Liver (tissue), 3 donors: ENCODE measurements around the gene DYRK4.

Source experiments
- SP1 ChIP-seq: IDR thresholded peaks from 2 replicates; pipeline ENCODE4 v1.6.1; 2018; ENCODE audit warnings: antibody characterized with exemption, mild to moderate bottlenecking
- TAF1 ChIP-seq: conservative IDR thresholded peaks from 2 replicates; pipeline ENCODE4 v1.6.1; 2016; ENCODE audit warnings: antibody characterized with exemption, mild to moderate bottlenecking
- TF ChIP-seq, protein P1 (sequence below): fragments of 150-350 bp; IDR thresholded peaks from 2 replicates; pipeline ENCODE4 v1.5.1; 2017; ENCODE audit warnings: improper control_type of control experiment, low read depth, low read length; ENCODE audit not compliant: missing input control
- donor health status: healthy.
- donor health status: healthy.

DNA sequence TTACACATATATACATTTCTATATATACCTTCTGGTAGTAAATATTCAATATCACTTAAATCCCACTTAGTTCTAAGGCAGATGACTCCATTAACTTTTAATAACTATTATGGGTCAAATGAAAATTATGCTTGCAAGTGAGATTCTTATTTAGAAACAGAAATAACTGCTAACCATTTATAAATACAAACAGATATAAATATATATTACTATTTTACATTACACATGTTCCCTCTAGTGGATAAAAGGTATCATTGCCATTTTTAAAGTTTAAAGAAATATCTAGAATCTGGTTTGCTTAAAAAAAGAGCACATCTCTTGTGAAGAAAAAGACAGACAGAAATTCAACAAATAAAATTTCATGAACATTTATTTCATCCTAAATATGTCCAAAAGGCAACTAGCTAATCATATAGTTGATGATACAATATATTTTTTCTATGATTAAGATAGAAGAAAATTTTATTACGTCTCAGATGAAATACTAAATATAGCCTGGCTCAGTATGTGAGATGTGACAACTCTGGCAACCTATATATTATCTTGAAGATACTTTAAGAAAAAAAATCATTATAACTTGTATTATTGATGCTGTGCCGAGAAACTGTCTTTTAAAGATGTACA lies 35.0 kb upstream of the DYRK4 start:
- no peak for TF ChIP-seq SP1
- no peak for TF ChIP-seq TAF1
- TF ChIP-seq, protein P1, sequence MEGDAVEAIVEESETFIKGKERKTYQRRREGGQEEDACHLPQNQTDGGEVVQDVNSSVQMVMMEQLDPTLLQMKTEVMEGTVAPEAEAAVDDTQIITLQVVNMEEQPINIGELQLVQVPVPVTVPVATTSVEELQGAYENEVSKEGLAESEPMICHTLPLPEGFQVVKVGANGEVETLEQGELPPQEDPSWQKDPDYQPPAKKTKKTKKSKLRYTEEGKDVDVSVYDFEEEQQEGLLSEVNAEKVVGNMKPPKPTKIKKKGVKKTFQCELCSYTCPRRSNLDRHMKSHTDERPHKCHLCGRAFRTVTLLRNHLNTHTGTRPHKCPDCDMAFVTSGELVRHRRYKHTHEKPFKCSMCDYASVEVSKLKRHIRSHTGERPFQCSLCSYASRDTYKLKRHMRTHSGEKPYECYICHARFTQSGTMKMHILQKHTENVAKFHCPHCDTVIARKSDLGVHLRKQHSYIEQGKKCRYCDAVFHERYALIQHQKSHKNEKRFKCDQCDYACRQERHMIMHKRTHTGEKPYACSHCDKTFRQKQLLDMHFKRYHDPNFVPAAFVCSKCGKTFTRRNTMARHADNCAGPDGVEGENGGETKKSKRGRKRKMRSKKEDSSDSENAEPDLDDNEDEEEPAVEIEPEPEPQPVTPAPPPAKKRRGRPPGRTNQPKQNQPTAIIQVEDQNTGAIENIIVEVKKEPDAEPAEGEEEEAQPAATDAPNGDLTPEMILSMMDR, result peak; percentile 26
